Measurements from ENCODE around the gene LRRC56.

GRCh38 chr11:545171-545570 is 7.8 kb downstream of the LRRC56 start:
- TF ChIP-seq POLR2A (IDR thresholded peaks at IDR 0.05): no peak
- TF ChIP-seq CTCF (IDR thresholded peaks at IDR 0.05): no peak

All from heart left ventricle (tissue), 13 donors.